GM18507 (cell line): Measurements from ENCODE around the gene UBE3B.

Experiments
- DNase-seq: peaks from one replicate; pipeline ENCODE4 v3.0.0; 2011; ENCODE audit warnings: low read depth; ENCODE audit not compliant: insufficient read length; ENCODE audit errors: extremely low spot score
- FAIRE-seq: peaks from 2 replicates; lab custom pipeline; 2011; peaks lifted over from hg19 to GRCh38; lab: Jason Lieb, UNC

The UBE3B gene

GRCh38 chr12:109582636-109583035 is 105.2 kb downstream of the UBE3B start:
- FAIRE-seq, result no peak

GRCh38 chr12:109583733-109584132 is 106.3 kb downstream of the UBE3B start:
- no peak for FAIRE-seq
- DNase-seq, result no peak

More at GRCh38 chr12:109582636-109583035, 105.2 kb downstream of the UBE3B start:
- DNase-seq, result no peak
